SK-N-MC (cell line): ENCODE data around the gene HMSD.

Experiments used
- EZH2 ChIP-seq: fragments of 200-600 bp; sonication (generic); IDR thresholded peaks from one replicate; pipeline ENCODE4 v1.6.1; 2017; ENCODE audit warnings: antibody characterized with exemption
- POLR2AphosphoS5 ChIP-seq: IDR thresholded peaks from 2 replicates; pipeline ENCODE4 v1.6.1; 2012; ENCODE audit warnings: mild to moderate bottlenecking, low read depth, low read length, borderline replicate concordance

GRCh38 chr18:63975628-63976027 lies 26.5 kb downstream of the HMSD start:
- TF ChIP-seq EZH2 (no peak), POLR2AphosphoS5 (no peak)
